CMK (cell line): Measurements from ENCODE around the gene EN2.

Experiments
- DNase-seq: peaks from one replicate; pipeline ENCODE4 v3.0.0-alpha.2; 2010; ENCODE audit warnings: low read depth

EN2 gene

DNA sequence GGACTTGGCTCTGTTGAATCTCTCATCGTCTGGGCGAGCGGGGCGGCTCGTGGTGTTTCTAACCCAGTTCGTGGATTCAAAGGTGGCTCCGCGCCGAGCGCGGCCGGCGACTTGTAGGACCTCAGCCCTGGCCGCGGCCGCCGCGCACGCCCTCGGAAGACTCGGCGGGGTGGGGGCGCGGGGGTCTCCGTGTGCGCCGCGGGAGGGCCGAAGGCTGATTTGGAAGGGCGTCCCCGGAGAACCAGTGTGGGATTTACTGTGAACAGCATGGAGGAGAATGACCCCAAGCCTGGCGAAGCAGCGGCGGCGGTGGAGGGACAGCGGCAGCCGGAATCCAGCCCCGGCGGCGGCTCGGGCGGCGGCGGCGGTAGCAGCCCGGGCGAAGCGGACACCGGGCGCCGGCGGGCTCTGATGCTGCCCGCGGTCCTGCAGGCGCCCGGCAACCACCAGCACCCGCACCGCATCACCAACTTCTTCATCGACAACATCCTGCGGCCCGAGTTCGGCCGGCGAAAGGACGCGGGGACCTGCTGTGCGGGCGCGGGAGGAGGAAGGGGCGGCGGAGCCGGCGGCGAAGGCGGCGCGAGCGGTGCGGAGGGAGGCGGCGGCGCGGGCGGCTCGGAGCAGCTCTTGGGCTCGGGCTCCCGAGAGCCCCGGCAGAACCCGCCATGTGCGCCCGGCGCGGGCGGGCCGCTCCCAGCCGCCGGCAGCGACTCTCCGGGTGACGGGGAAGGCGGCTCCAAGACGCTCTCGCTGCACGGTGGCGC, at the start of gene EN2:
Gene EN2 (plus strand): TSS at position 19 of the 767 bp plus-strand sequence. CDS start 249 bp downstream, at position 268.
- DNase-seq = no peak

- DNase-seq = no peak
These were observed 49.0 kb upstream of the EN2 start for GRCh38 chr7:155408651-155409586.

GRCh38 chr7:155409980-155410379, 47.9 kb upstream of the EN2 start:
- no peak for DNase-seq

DNA sequence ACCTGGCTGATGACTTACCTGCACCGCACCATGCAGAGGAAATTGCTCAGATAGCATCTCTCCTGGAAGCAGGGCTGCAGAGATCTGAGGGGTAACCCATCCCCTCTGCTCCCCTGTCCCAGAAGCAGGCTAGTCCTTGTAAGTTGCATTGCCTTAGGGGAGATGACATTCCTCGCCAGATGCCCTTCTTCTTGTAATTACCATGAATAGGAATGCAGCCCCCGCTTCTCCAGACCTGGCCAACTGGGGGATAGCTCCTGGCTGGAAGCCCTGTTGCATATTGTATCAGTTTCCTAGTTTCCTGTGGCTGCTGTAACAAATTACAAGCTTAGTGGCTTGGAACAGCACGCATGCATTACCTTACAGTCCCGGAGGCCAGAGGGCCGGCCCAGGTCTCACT, 47.5 kb upstream of the EN2 start:
- no peak for DNase-seq

- DNase-seq = no peak
These were observed 46.1 kb upstream of the EN2 start for GRCh38 chr7:155411718-155412415.

DNA sequence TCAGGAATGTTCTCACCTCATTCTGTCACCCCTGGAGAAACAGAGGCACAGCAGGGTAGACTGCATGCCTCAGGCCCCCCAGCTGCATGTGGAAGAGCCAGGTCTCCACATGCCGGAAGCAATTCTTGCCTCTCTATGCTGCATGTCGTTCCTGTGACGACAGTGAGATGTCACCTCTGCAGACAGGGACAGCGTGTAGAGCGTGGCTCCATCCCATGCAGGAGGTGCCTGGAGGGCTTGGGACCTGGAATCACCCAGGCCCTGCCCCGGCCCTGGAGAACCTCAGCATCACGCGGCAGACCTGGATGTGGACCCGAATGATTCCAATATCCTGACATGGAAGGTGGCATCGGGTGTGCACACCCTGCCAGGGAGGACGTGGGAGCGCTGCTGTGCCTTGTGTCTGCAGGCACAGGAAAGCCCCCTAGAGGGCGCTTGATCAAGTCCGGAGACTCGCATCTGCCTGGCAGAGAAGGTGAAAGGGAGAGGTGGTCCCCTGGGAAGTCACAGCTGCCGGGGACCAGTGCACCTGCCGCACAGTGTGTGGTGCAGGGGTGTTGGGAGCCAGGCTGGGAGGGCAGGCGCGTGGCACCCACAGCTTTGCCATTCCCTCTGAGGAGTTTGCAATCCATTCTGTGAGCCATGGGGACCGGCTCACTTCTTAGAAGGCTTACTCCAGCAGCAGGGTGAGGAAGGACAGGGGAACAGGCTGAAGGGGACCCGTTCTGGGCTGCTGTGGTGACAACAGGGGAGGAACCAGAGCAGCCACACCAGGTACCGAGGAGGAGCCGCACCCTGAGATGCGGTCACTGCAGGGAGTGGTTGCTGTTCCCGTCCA, 45.3 kb upstream of the EN2 start:
- DNase-seq = peak; percentile 11

GRCh38 chr7:155414547-155415492, 43.1 kb upstream of the EN2 start:
- DNase-seq = no peak

DNA sequence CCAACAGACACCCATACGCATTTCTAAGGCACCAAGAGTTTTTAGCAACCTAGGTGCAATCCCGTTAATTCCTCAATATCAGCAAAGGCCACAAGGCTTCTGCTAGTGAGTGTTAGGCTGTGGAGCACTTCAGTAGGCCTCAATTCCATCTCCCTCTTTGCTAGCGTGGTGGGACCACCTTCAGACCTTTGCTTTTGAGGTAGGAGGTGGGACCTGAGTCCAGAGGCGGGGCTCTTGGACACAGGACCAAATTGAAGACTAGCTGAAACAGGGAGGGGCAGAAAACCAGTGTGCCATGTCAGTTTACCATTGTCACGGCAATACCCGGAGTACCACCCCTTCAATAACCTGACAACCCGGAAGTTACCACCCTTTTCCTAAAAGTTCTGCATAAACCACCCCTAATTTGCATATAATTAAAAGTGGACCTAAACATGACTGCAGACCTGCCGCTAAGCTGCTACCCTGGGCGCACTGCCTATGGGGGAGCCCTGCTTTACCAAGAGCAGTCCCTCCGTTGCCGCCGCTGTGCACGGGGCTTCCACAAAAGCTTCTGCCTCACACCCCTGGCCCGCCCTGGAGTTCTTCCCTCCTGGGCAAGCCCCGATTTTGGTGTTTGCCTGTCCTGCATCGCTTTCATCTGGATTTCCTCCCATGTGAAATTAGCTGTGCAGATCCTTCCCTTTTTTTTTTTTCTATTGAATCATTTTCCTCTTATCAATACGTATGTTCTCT, 41.1 kb upstream of the EN2 start:
- no peak for DNase-seq

DNA sequence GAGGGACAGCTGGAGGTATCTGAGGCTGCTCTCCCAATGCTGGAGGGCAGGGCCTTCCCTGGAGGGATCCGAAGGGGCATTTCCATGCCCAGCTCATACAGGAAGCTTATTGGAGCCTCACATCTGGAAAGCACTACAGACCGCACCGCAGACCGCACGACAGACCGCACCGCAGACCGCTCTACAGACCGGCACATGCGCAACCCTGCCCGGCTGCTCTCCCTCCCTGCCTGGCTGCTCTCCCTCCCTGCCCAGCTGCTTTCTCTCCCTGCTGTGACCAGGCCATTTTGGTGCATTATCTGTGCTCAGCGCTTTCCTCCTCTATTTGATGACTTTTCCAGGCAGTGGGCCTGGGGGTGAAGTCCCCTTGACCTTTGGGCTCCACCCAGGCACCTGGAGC, 39.6 kb upstream of the EN2 start:
- DNase-seq = no peak

GRCh38 chr7:155418941-155419755, 38.8 kb upstream of the EN2 start:
- DNase-seq = no peak

GRCh38 chr7:155420116-155420515, 37.8 kb upstream of the EN2 start:
- no peak for DNase-seq

- DNase-seq = no peak
These were observed 35.8 kb upstream of the EN2 start for GRCh38 chr7:155422151-155422550.

- no peak for DNase-seq
These were observed 35.2 kb upstream of the EN2 start for GRCh38 chr7:155422599-155423336.

DNA sequence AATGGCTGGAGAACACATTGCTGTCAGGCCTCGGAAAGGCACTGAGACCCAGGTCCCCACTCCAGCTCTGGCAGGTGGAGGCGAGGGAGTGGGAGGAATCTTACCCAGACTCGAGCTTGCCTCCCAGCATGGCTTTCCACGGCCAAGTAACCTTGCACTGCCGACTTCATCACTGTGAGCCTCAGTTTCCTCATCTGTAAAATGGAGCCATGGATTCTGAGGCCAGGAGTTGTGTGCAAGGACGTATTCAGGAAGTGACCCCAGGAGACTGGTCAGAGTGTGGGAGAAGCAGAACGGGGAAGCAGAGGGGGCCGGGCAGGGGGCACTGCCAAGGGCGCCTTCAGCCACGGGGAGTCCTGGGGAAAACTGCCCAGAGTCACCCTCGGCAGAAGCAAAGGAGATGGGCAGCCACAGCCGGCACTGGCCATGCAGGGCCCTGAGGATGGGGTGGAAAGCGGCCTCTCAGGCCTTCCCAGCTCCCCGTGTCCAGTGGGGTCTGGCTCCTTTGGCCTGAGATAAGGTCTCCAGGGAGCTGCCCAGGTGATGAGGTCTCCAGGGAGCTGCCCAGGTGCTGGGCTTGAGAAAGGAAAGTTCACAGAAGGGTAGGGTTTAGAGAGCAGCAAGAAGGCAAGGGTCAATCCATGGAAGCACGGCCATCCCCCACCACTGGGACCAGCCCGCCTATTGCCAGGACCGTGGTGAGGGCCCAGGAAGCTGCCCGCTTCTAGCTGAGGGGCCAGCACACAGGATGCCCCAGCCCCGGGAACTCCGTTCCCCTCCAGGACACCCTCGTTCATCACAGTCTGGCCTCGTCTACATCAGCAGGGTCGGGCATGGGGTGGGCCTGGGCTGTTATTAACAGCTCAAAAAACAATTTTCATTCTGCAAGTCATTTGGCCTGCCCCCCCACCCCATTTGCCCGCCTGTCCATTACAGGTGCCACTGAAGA, 34.3 kb upstream of the EN2 start:
- no peak for DNase-seq

DNA sequence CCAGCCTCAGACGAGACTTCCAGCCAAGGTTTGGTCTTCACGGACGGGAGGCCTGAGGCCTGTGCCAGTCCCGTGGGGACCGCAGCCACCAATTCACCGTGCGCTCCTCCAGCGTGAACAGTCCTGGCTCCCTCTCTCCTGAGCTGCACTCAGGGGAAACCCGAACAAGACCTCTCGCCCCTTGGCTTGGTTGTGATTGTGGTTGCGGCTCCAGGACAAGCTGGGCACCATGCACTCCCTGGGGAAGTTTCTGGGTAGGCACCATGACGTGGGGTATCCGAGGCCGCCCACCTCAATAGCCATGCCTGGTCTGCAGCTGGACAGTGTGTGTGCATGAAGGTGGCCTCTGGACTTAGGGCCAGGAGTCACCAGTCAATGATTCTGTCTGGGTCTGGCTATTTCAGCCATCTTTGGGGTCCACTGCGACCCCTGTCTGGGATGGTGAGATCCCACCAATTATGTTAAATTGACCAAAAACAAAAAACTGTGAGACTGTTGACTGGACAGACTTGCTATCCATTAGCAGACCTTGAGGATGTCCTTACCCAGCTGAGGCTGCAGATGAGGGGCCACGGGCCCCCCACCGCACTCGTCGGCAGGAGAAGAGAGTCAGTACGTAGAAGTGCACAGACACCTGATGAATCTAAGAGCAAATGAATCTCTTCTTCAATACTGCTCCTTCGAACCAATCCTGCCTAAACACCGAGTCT, 33.5 kb upstream of the EN2 start:
- DNase-seq = no peak

- no peak for DNase-seq
These were observed 33.0 kb upstream of the EN2 start for GRCh38 chr7:155425011-155425340.
